NCI-H1694 (cell line): ENCODE data around the gene HHLA2.
A peak's percentile ranks its signal among the peaks of the same experiment; 100 is the strongest.
"Not testable (repeated sequence)": the region's sequence is repeated elsewhere in the genome, so short reads cannot be mapped to it uniquely, and the experiment has no call there.

ENCODE experiments used
- DNase-seq: peaks from one replicate; lab custom pipeline; 2025; lab: John Stamatoyannopoulos, UW

The HHLA2 gene

DNA sequence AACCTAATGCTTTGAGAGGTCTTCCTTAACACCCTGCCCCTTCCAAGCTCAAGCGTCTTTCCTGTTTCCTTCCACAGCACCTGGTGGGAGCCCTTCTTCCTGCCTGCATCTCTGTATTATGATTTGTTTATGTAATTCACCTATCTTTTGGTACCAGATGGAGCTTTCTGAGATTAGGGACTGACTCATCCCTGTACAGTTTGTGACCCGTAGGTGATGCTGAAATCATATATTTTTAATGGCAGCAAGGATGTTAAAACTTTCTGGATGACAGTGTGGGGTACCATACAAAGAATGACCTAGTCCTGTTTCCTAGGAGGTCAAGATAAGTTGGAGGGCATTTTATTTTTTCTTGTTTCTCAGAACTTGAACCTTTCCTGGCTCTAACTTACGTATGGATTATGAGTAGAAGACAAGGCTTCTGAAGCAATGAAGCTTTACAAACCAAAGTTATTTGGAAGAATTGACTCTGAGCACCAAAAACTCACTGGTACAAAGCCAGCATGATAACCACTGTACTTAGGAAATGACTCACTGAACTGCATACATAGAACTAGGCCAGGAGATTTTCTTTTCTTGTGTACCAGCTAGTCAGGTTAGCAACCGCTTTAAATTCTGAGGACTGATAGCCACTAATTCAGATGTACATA lies 46.6 kb downstream of the HHLA2 start:
- DNase-seq = no peak

GRCh38 chr3:108343491-108343890 lies 47.1 kb downstream of the HHLA2 start:
- no peak for DNase-seq

GRCh38 chr3:108345492-108346205 lies 49.3 kb downstream of the HHLA2 start:
- no peak for DNase-seq

DNA sequence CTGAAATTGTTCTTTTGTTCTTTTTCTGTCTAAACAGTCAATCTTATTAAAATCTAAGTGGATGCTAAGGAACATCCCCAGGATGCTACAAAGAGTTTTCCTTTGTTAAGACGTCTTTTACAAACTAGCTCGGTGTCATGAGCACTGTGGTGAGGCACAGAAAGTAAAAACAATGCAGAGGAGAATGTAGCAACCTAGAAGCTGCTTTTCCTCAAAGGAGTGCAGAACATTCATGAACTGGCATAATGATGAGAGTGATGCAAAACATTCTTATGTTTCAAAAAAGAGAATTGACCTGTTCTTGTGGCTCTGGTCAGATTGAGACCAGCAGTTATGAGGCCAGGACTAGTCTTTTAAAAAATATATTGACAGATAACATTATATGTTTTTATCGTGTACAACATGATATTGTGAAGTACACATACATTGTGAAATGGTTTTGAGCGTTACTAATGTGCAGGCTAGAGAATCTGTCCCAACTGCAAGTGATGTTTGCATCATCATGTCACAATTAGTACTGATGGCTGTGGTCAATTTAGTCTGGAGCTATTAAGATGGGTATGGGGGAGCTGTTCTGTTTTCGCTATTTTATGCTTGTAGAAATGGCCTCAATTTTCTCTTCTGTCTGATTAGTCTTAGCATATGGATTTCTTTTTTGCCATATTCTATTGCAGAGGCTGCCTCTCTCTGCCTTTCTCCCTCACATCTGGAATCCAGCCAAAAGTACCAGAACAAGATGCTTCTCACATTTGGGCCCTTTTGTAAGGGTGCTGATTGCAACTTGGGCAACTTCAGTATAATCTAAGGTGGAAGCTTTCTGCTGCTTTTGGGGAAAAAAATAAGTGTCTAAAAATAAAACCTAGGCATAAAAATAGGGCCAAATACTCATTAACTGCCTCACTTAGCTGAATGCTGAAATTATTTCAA lies 50.2 kb downstream of the HHLA2 start:
- no peak for DNase-seq

GRCh38 chr3:108352176-108352575 lies 55.8 kb downstream of the HHLA2 start:
- DNase-seq = no peak

- DNase-seq = no peak
Measured at GRCh38 chr3:108354562-108354961, 58.2 kb downstream of the HHLA2 start.

DNA sequence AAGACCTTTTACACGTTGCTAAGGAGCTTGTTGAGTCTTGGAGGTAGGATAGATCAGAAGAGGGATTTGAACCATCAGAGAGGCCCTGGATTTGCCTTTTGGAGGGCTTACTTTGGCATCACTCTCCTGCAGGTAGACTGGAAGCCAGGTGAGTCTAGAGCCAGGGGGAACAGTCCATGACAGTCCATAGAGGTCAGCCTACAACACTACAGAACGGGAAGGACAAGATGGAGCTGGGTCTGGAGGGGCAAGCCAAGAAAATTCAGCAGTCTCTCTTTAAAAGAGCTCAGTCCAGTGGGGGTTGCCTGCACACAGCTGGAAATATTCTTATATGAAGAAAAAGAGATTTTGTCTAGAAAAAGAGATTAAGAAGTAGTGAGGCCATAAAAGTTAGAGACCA lies 60.7 kb downstream of the HHLA2 start:
- no peak for DNase-seq

GRCh38 chr3:108359011-108359410 lies 62.7 kb downstream of the HHLA2 start:
- no peak for DNase-seq

DNA sequence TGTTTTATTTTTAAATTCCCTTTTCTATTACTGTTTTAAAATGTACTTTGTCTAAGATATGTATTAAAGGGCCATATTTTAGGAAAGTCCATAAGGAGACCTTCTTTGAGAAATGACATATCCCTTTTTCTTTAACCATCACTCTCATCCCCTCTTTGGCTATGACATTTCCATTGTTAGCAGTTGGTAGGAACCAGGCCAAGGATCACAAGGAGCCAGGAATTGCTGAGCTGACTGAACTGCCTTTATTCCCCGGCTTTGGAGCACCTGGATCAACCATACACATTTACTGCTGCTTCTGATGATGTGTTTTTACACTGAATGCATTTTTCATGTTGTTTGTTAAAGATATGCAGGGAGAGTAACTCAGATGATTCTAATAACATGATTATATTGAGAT lies 79.7 kb downstream of the HHLA2 start:
- DNase-seq = no peak

DNA sequence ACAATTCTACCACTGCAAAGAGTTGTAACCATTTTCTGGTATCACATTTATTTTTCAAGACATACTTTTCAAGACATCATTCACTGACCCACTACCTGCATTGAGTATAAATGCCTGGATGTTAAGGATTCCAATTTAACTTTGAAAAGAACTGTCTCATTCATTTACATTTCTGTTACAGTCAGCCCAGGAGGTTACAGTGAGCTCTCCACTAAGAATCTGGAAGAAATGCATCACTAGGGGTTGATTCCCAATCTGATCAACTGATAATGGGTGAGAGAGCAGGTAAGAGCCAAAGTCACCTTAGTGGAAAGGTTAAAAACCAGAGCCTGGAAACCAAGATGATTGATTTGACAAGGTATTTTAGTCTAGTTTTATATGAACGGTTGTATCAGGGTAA lies 81.0 kb downstream of the HHLA2 start:
- DNase-seq = no peak

- no peak for DNase-seq
Measured at GRCh38 chr3:108378153-108378951, 82.0 kb downstream of the HHLA2 start.

GRCh38 chr3:108378952-108379342 lies 82.6 kb downstream of the HHLA2 start:
- not testable (repeated sequence) for DNase-seq

DNA sequence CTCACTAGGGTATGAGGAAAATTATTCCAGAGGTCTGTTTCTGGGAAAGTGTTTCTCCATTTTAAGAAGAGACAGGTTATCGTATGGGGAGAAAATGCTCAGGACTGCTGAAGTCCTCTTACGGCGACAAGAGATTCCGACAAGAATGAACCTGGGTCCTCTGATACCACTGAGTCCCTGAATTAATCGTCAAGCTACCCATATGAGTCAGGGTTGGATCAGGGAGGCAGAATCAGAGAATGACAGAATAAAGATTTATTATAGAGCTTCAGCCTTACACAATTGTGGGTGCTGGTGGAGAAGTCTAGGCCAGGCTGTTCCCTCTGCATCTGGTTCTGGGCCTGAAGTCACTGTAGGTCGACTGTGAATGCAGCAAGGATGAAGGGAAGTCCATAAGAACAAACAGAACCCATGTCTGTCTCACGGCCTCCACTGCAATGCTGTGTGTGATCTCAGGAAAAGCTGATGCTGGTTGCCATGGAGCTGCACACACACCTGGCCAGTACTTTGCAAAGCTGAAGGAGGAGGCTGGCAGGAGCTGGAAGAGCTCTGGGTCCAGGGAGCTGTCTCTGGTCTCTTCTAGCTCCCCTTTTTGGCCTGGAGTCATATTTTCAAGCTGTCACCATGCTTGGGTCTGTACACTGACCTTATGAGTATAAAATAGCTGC lies 83.9 kb downstream of the HHLA2 start:
- no peak for DNase-seq

- DNase-seq = no peak
Measured at GRCh38 chr3:108381529-108382140, 85.3 kb downstream of the HHLA2 start.

DNA sequence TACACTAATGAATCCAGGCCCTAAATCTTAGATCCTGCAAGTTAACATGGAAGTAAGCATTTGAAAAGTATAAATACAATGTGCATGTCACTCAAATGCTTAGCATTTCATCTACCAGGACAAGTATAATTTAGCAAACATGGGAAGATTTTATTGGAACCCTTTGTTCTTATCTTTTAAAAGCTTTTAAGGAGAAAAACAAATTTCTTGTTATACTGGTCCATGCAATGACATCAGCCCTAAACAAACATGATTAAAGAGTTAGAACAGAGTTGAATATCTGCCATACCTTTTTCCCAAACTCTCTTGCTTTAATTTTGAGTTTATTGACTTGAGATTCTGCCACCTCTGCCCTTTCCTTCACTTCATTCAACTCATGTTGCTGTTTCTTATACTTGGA lies 87.0 kb downstream of the HHLA2 start:
- no peak for DNase-seq

DNA sequence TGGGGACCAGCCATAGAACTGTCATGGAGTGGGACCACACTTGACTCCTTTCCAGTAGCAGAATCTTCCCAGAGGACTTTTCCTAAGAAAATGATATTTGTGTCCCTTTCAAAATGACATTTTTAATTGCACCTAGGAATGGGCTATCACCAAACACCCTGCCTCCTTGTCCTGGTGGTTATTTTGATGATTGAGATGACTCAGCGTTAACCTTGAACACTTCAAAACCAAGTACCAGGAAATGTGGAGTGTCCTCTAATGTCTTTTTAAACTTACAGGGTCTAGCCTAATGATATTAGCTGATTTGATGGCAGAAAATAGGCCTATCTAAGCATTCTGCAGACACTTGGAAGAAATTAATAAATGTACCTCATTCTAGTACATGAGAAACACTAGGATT lies 90.7 kb downstream of the HHLA2 start:
- DNase-seq = no peak

DNA sequence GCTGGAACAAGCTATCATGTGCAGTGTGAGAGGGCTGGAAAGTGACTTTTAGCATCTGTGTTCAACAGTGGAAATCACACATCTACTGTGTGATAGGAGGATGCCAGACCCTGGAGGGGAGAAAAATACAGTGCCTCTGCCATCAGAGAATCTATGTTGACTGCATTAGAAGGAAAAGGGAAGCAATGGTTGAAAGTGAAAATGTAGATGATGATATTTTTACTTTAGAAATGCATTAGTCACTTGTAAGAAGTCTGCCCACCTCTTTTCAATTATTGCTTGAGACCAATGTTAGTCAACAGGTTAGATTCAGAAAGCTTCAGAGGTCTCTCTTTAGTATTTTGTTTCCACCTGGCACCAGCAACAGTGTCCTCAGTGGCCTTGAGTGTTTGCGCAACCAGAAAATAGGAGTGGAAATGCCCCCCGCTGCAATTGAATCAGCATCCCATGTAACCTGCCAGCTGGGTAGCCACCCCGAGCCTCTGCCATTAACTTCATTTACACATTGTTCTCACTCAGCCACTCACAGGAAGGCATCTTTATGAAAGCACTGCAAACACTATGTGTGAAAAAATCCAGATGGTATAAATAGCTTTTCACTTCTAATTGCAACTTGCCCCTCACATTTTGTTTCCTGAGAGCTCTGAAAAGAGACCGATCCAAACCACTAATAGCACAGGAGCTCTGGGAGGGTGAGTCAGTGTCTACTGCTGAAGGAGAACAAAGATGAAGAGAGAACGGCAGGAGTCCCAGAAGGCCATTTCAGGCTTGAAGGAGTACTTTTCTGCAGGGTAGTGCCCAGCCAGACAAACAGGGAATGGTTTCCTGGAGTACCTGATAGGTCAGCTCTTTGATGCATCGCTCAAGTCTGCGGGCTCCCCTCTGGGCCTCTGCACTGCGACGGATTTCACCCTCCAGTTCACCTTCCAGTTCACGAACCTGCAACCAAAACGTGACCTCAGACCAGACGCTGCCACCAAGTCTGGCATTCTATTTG lies 92.1 kb downstream of the HHLA2 start:
- no peak for DNase-seq

GRCh38 chr3:108389372-108389771 lies 93.0 kb downstream of the HHLA2 start:
- DNase-seq = no peak

GRCh38 chr3:108391917-108392593 lies 95.7 kb downstream of the HHLA2 start:
- peak; percentile 64 for DNase-seq
